Fibroblast of lung (primary cell): Measurements from ENCODE around the gene MEMO1.

Source experiments
- CTCF ChIP-seq, 2 donors: IDR thresholded peaks in 1 of 2; conservative IDR thresholded peaks in 1 of 2; 1 replicate in 1 of 2; 2 replicates in 1 of 2; pipeline ENCODE4 v1.5.1; 2011 to 2012; ENCODE audit warnings: low read length in 2 of 2, control low read depth in 1 of 2, inconsistent platforms in 1 of 2, low read depth in 1 of 2, mild to moderate bottlenecking in 1 of 2
- EZH2 ChIP-seq: IDR thresholded peaks from 2 replicates; pipeline ENCODE4 v1.5.1; 2012; ENCODE audit warnings: low read length, control low read depth, mild to moderate bottlenecking; ENCODE audit errors: missing control alignments

DNA sequence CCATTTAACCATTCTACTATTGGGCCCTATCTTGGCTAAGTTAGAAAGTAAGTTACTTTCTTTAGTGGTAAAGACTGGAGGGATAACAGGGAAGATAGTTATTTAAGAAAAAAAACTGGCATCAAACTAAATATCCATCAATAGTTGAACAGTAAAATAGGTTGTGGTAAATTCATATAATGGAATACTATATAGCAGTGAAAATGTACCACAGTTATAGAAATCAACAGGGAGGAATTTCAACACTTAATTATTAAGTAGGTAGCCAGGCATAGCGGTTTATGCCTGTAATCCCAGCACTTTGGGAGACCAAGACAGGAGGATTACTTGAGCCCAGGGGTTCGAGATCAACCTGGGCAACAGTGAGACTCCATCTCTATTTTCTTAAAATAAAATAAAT lies 49.5 kb upstream of the MEMO1 start:
- no peak for TF ChIP-seq CTCF (conservative IDR thresholded peaks at IDR 0.05 in 1 of 2, IDR thresholded peaks at IDR 0.05 in 1 of 2; ENCODE audit: low read depth in 1 of 2, low read length in 2 of 2)
- no peak for TF ChIP-seq EZH2
